B cell (primary cell): Measurements from ENCODE around the gene PNPLA5. TPM values are rescaled to one million over a fixed set of nuclear protein-coding genes. Genes with fewer than 3 reads are reported as not detected.

ENCODE experiments used
- ATAC-seq: fragments of 200-7000 bp; cut with Tn5 transposase; one replicate; pipeline ENCODE4 v1.10.0; 2021; ENCODE audit warnings: low read depth, mild to moderate bottlenecking, moderate number of reproducible peaks, moderate library complexity
- CTCF ChIA-PET: fragments of 350-600 bp; sonication (Branson Sonifier 250); formaldehyde crosslinking; loops from one replicate; lab custom pipeline; 2021; ENCODE audit warnings: antibody characterized with exemption, inconsistent platforms; lab: Charles Lee
- POLR2A ChIA-PET: fragments of 350-600 bp; sonication (Branson Sonifier 250); formaldehyde crosslinking; loops from one replicate; lab custom pipeline; 2021; ENCODE audit warnings: antibody characterized with exemption; lab: Charles Lee
- DNase-seq: peaks from one replicate; pipeline ENCODE4 v3.0.0; 2013
- H2AFZ ChIP-seq: 2 replicates; pipeline ENCODE4 v1.6.1; 2012; ENCODE audit warnings: mild to moderate bottlenecking, low read depth, low read length; ENCODE audit not compliant: insufficient read depth, poor library complexity, severe bottlenecking
- H3K27ac ChIP-seq, 2 donors: 1 replicate in 1 of 2; 2 replicates in 1 of 2; pipeline ENCODE4 v1.5.1; 2012 to 2013; ENCODE audit warnings: low read length in 2 of 2, mild to moderate bottlenecking in 2 of 2, moderate library complexity in 1 of 2
- H3K27me3 ChIP-seq, 4 experiments: fragments of 200-600 bp in 1 of 4; sonication (generic) in 1 of 4; replicated peaks in 1 of 4; 1 replicate in 2 of 4; 2 replicates in 2 of 4; pipeline versions ENCODE4 v1.6.1 to v1.7.0; 2013 to 2016; ENCODE audit warnings: low read length in 3 of 4, mild to moderate bottlenecking in 2 of 4, mixed read lengths in 1 of 4, moderate library complexity in 1 of 4; ENCODE audit not compliant: insufficient read depth in 4 of 4, control insufficient read depth in 3 of 4; ENCODE audit errors: control extremely low read depth in 1 of 4
- H3K36me3 ChIP-seq, 2 experiments: replicated peaks in 1 of 2; 1 replicate in 1 of 2; 2 replicates in 1 of 2; pipeline versions ENCODE4 v1.6.1 to v1.7.1; 2013; ENCODE audit warnings: low read length in 1 of 2; ENCODE audit not compliant: insufficient read depth in 2 of 2, control insufficient read depth in 1 of 2; ENCODE audit errors: control extremely low read depth in 1 of 2, extremely low read depth in 1 of 2
- H3K4me1 ChIP-seq, 2 donors: fragments of 200-600 bp in 1 of 2; sonication (generic) in 1 of 2; 1 replicate in 1 of 2; 2 replicates in 1 of 2; pipeline versions ENCODE4 v1.5.1 to v1.6.1; 2013 to 2017; ENCODE audit warnings: low read length in 2 of 2; ENCODE audit not compliant: control insufficient read depth in 2 of 2, insufficient read depth in 2 of 2
- H3K4me2 ChIP-seq: replicated peaks from 2 replicates; pipeline ENCODE3; 2012; ENCODE audit warnings: mild to moderate bottlenecking, low read depth, low read length; ENCODE audit not compliant: poor library complexity, severe bottlenecking
- H3K4me3 ChIP-seq, 5 experiments: fragments of 200-600 bp in 1 of 5; sonication (generic) in 1 of 5; 1 replicate in 3 of 5; 2 replicates in 2 of 5; pipeline versions ENCODE4 v1.5.1 to v1.7.0; 2011 to 2016; ENCODE audit warnings: low read length in 4 of 5, mild to moderate bottlenecking in 4 of 5, low read depth in 2 of 5, control low read depth in 1 of 5, moderate library complexity in 1 of 5; ENCODE audit not compliant: insufficient read depth in 1 of 5; ENCODE audit errors: control extremely low read depth in 1 of 5, extremely low read depth in 1 of 5
- H3K79me2 ChIP-seq: fragments of 200-600 bp; sonication (generic); one replicate; pipeline ENCODE4 v1.6.0; 2016; ENCODE audit warnings: low read length; ENCODE audit not compliant: control insufficient read depth, insufficient read depth
- H3K9ac ChIP-seq: fragments of 200-600 bp; sonication (generic); 2 replicates; pipeline ENCODE4 v1.6.1; 2017; ENCODE audit warnings: mild to moderate bottlenecking, low read length, moderate library complexity
- H3K9me3 ChIP-seq, 3 donors: one replicate each; pipeline versions ENCODE4 v1.6.1 to v1.7.1; 2013; ENCODE audit warnings: low read length in 2 of 3; ENCODE audit not compliant: control insufficient read depth in 2 of 3, insufficient read depth in 1 of 3; ENCODE audit errors: control extremely low read depth in 1 of 3
- H4K20me1 ChIP-seq: 2 replicates; pipeline ENCODE4 v1.6.0; 2012; ENCODE audit warnings: mild to moderate bottlenecking, low read length; ENCODE audit not compliant: insufficient read depth, control insufficient read depth, poor library complexity, severe bottlenecking
- H3K27ac Mint-ChIP-seq: one replicate; pipeline ENCODE4 v1.8.0; 2021; ENCODE audit warnings: mixed read lengths
- H3K27me3 Mint-ChIP-seq: one replicate; pipeline ENCODE4 v1.8.0; 2021; ENCODE audit warnings: mixed read lengths
- H3K4me1 Mint-ChIP-seq: one replicate; pipeline ENCODE4 v1.8.0; 2021; ENCODE audit warnings: mixed read lengths
- H3K4me3 Mint-ChIP-seq: one replicate; pipeline ENCODE4 v1.8.0; 2021; ENCODE audit warnings: mixed read lengths
- H3K9me3 Mint-ChIP-seq: one replicate; pipeline ENCODE4 v1.8.0; 2022; ENCODE audit warnings: mixed read lengths; ENCODE audit not compliant: insufficient read depth
- CTCF ChIP-seq: fragments of 200-600 bp; IDR thresholded peaks from one replicate; pipeline ENCODE4 v1.8.0; 2022; ENCODE audit warnings: antibody characterized with exemption, mild to moderate bottlenecking
- EZH2 ChIP-seq: IDR thresholded peaks from 2 replicates; pipeline ENCODE4 v1.6.1; 2012; ENCODE audit warnings: borderline replicate concordance, low read depth, mild to moderate bottlenecking, moderate library complexity, low read length; ENCODE audit not compliant: insufficient read depth, poor library complexity, severe bottlenecking
- WGBS: methylation state at CpG from one replicate; pipeline ENCODE4 v1.1.5; 2013; ENCODE audit warnings: missing lambda C conversion rate; ENCODE audit not compliant: insufficient coverage; 5-methylcytosine and 5-hydroxymethylcytosine counted together
- intact Hi-C: fragments of 100-400 bp; cut with micrococcal nuclease; formaldehyde crosslinking; loops from one replicate; pipeline ENCODE4 v1.10.0; 2022
- polyA plus RNA-seq: library from polyadenylated mRNA; depleted of rRNA; stranded (reverse); fragments of >200 nt; gene quantifications from 2 replicates; pipeline ENCODE4 v1.2.3, GENCODE V29; 2012
- total RNA-seq, 2 donors: library from RNA; stranded (reverse); fragments of 120-200 nt in 1 of 2; gene quantifications; 1 replicate in 1 of 2; 2 replicates in 1 of 2; pipeline versions ENCODE4 v1.2.3 to v1.2.4, GENCODE V29; 2013 to 2022

PNPLA5 gene
- total and polyA plus RNA-seq, 2 donors (not counting 1 experiment from before 2014, with no cell fraction given) = not detected

DNA sequence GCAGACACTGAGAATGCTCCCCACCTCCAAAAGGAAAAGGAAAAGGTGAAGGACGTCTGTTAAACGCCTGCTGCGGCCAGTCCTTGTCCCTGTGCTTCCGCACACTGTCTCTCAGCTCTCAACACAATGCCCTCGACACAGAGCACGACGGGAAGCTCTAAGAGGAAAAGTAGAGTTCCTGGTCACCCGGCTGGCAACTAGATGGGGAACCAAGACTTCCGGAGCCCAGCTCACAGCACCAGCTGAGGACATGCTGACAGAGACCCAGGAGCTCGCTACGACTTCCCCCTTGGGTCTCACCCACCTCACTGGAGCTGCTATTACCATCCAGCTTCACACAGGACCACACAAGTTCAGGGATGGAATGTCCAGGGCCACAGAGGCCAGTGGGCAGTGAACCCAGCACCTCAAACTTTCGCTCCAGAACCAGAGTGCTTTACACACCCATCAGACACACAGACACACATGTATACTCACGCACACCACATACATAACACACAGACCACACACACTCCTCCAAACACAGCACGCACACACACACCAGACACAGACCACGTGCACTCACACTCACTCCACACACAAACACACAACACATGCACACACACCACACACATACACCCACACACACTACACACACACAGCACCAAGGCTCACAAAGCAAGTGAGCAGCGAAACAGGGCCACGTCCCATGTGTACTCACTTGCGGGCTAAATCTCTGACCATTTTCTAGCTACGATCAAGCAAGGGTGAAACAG, 39.1 kb downstream of the PNPLA5 start:
- H3K4me3 ChIP-seq = no peak overlapping the region
- no peak overlapping the region for H3K4me3 Mint-ChIP-seq
- no peak overlapping the region for H3K27ac ChIP-seq
- DNase-seq (no peak), ATAC-seq (no peak)
- ChIA-PET POLR2A (no interaction called here), CTCF (no interaction called here)
- H3K27ac Mint-ChIP-seq = no peak overlapping the region
- H3K27me3 Mint-ChIP-seq = peaks cover 34% of the 10 kb centered on the region
- H3K9ac ChIP-seq = no peak overlapping the region
- H3K9me3 Mint-ChIP-seq = peaks cover 3% of the 10 kb centered on the region
- H2AFZ ChIP-seq = no peak overlapping the region
- H4K20me1 ChIP-seq = no peaks in the 10 kb centered on the region
- H3K79me2 ChIP-seq = no peaks in the 10 kb centered on the region
- no peaks in the 10 kb centered on the region for H3K36me3 ChIP-seq
- peaks cover 0 to 11% (median 1%) of the 10 kb centered on the region in 4 experiments for H3K27me3 ChIP-seq
- H3K4me2 ChIP-seq = no peak overlapping the region
- no peak for TF ChIP-seq CTCF
- no peak for TF ChIP-seq EZH2
- 59% methylated on average over 13 of the region's 19 CpGs for WGBS
- intact Hi-C loops = no loop called here
- no peaks in the 10 kb centered on the region for H3K4me1 ChIP-seq
- peaks cover 0 to 22% (median 0%) of the 10 kb centered on the region in 3 donors for H3K9me3 ChIP-seq
- no peaks in the 10 kb centered on the region for H3K4me1 Mint-ChIP-seq

- H3K4me2 ChIP-seq = no peak overlapping the region
- no peaks in the 10 kb centered on the region for H3K4me1 ChIP-seq
- no peaks in the 10 kb centered on the region for H3K4me1 Mint-ChIP-seq
- CTCF ChIA-PET = no interaction called here
- peaks cover 0 to 19% (median 0%) of the 10 kb centered on the region in 3 donors for H3K9me3 ChIP-seq
- POLR2A ChIA-PET = no interaction called here
- DNase-seq (no peak), ATAC-seq (no peak)
- no peak overlapping the region for H3K4me3 ChIP-seq
- no peak overlapping the region for H3K27ac ChIP-seq
- H3K9ac ChIP-seq = no peak overlapping the region
- WGBS = 86% methylated on average over 1 of the region's 3 CpGs
- intact Hi-C loops = no loop called here
- TF ChIP-seq CTCF (no peak), EZH2 (no peak)
- no peak overlapping the region for H3K4me3 Mint-ChIP-seq
- peaks cover 3% of the 10 kb centered on the region for H3K9me3 Mint-ChIP-seq
- H3K79me2 ChIP-seq = no peaks in the 10 kb centered on the region
- H3K36me3 ChIP-seq = no peaks in the 10 kb centered on the region
- H4K20me1 ChIP-seq = no peaks in the 10 kb centered on the region
- H3K27me3 Mint-ChIP-seq = peaks cover 29% of the 10 kb centered on the region
- H3K27ac Mint-ChIP-seq = no peak overlapping the region
- H3K27me3 ChIP-seq = peaks cover 0 to 9% (median 1%) of the 10 kb centered on the region in 4 experiments
- no peak overlapping the region for H2AFZ ChIP-seq
These were observed 39.9 kb downstream of the PNPLA5 start for GRCh38 chr22:43851979-43852307.
